ENCODE data around the gene STX16.

GRCh38 chr20:58709013-58709702, 58.1 kb downstream of the STX16 start:
- TF ChIP-seq, protein P1, sequence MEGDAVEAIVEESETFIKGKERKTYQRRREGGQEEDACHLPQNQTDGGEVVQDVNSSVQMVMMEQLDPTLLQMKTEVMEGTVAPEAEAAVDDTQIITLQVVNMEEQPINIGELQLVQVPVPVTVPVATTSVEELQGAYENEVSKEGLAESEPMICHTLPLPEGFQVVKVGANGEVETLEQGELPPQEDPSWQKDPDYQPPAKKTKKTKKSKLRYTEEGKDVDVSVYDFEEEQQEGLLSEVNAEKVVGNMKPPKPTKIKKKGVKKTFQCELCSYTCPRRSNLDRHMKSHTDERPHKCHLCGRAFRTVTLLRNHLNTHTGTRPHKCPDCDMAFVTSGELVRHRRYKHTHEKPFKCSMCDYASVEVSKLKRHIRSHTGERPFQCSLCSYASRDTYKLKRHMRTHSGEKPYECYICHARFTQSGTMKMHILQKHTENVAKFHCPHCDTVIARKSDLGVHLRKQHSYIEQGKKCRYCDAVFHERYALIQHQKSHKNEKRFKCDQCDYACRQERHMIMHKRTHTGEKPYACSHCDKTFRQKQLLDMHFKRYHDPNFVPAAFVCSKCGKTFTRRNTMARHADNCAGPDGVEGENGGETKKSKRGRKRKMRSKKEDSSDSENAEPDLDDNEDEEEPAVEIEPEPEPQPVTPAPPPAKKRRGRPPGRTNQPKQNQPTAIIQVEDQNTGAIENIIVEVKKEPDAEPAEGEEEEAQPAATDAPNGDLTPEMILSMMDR (IDR thresholded peaks at IDR 0.05) = no peak
- TF ChIP-seq TCF7L2 (IDR thresholded peaks at IDR 0.05; ENCODE audit: low read depth, low read length) (no peak), POLR2AphosphoS5 (IDR thresholded peaks at IDR 0.05; ENCODE audit: low read depth, low read length) (no peak), SIN3A (IDR thresholded peaks at IDR 0.05; ENCODE audit: borderline replicate concordance, insufficient read depth, low read depth, low read length) (no peak)
